D721Med (cell line): ENCODE results near the gene FAM184B.
"Not testable (repeated sequence)": the region's sequence is repeated elsewhere in the genome, so short reads cannot be mapped to it uniquely, and the experiment has no call there.

Experiments
- DNase-seq: peaks from one replicate; pipeline ENCODE4 v3.0.0; 2011; ENCODE audit warnings: low spot score; ENCODE audit not compliant: insufficient read length
- FAIRE-seq: peaks from 2 replicates; lab custom pipeline; 2011; peaks lifted over from hg19 to GRCh38; lab: Jason Lieb, UNC
- CTCF ChIP-seq: IDR thresholded peaks from 2 replicates; pipeline ENCODE4 v1.5.1; 2012; ENCODE audit warnings: mild to moderate bottlenecking, control low read depth; ENCODE audit not compliant: insufficient read depth; ENCODE audit errors: missing control alignments

Gene FAM184B

GRCh38 chr4:17721496-17722355 lies 59.7 kb downstream of the FAM184B start:
- DNase-seq (no peak), FAIRE-seq (no peak)
- TF ChIP-seq CTCF = no peak

GRCh38 chr4:17719106-17719505 lies 62.3 kb downstream of the FAM184B start:
- FAIRE-seq = no peak
- no peak for DNase-seq
- TF ChIP-seq CTCF = no peak

GRCh38 chr4:17718471-17718870 lies 63.0 kb downstream of the FAM184B start:
- FAIRE-seq (no peak), DNase-seq (no peak)
- TF ChIP-seq CTCF = no peak

GRCh38 chr4:17717301-17717700 lies 64.1 kb downstream of the FAM184B start:
- no peak for TF ChIP-seq CTCF
- DNase-seq (no peak), FAIRE-seq (no peak)

- FAIRE-seq (no peak), DNase-seq (no peak)
- no peak for TF ChIP-seq CTCF
Observed at GRCh38 chr4:17715511-17715910, 65.9 kb downstream of the FAM184B start.

- DNase-seq (no peak), FAIRE-seq (no peak)
- no peak for TF ChIP-seq CTCF
Observed at GRCh38 chr4:17713779-17714178, 67.6 kb downstream of the FAM184B start.

GRCh38 chr4:17712166-17712565 lies 69.3 kb downstream of the FAM184B start:
- FAIRE-seq (no peak), DNase-seq (no peak)
- TF ChIP-seq CTCF = no peak

GRCh38 chr4:17711206-17711605 lies 70.2 kb downstream of the FAM184B start:
- not testable (repeated sequence) for FAIRE-seq

More at GRCh38 chr4:17711206-17711605, 70.2 kb downstream of the FAM184B start:
- DNase-seq = not testable (repeated sequence)
